WTC11 (cell line): Measurements from ENCODE around the gene MAPT. TPM values are rescaled to one million over a fixed set of nuclear protein-coding genes. Genes with fewer than 3 reads are reported as not detected.
A peak's percentile ranks its signal among the peaks of the same experiment; 100 is the strongest.

Experiments
- ATAC-seq: fragments of 200-7000 bp; cut with Tn5 transposase; 2 replicates; pipeline ENCODE4 v1.10.0; 2021; ENCODE audit warnings: mild to moderate bottlenecking, moderate library complexity
- CTCF ChIA-PET: fragments of 300-600 bp; sonication (Branson Sonifier 250); formaldehyde crosslinking; loops from one replicate; lab custom pipeline; 2021; ENCODE audit warnings: antibody characterized with exemption; lab: Charles Lee
- POLR2A ChIA-PET: fragments of 350-600 bp; sonication (Branson Sonifier 250); formaldehyde crosslinking; loops from one replicate; lab custom pipeline; 2021; ENCODE audit warnings: antibody characterized with exemption; lab: Charles Lee
- DNase-seq: peaks from one replicate; pipeline ENCODE4 v3.0.0; 2021; ENCODE audit warnings: low spot score
- H3K27ac Mint-ChIP-seq: 2 replicates; pipeline ENCODE4 v1.8.0; 2021; ENCODE audit warnings: mixed read lengths
- H3K27me3 Mint-ChIP-seq: 2 replicates; pipeline ENCODE4 v1.8.0; 2021; ENCODE audit warnings: low read depth, mild to moderate bottlenecking, moderate library complexity, mixed read lengths
- H3K36me3 Mint-ChIP-seq: 2 replicates; pipeline ENCODE4 v1.8.0; 2021; ENCODE audit warnings: mixed read lengths
- H3K4me1 Mint-ChIP-seq: 2 replicates; pipeline ENCODE4 v1.8.0; 2022; ENCODE audit warnings: mixed read lengths
- H3K4me3 Mint-ChIP-seq: 2 replicates; pipeline ENCODE4 v1.8.0; 2021; ENCODE audit warnings: mild to moderate bottlenecking, moderate library complexity, mixed read lengths
- H3K9me3 Mint-ChIP-seq: 2 replicates; pipeline ENCODE4 v1.8.0; 2021; ENCODE audit warnings: mixed read lengths
- GABPB1 ChIP-seq: sonication (generic); formaldehyde crosslinking; IDR thresholded peaks from 2 replicates; pipeline ENCODE4 v1.8.1; 2023; ENCODE audit warnings: mild to moderate bottlenecking, missing genetic modification reagents
- IRF2 ChIP-seq: sonication (generic); formaldehyde crosslinking; IDR thresholded peaks from 2 replicates; pipeline ENCODE4 v1.8.0; 2022; ENCODE audit warnings: low read depth, missing genetic modification reagents, borderline replicate concordance
- RELA ChIP-seq: sonication (generic); formaldehyde crosslinking; IDR thresholded peaks from 2 replicates; pipeline ENCODE4 v1.8.1; 2022; ENCODE audit warnings: missing genetic modification reagents, mild to moderate bottlenecking, borderline replicate concordance
- SMAD4 ChIP-seq: sonication (generic); formaldehyde crosslinking; IDR thresholded peaks from 2 replicates; pipeline ENCODE4 v1.8.0; 2022; ENCODE audit warnings: mild to moderate bottlenecking, missing genetic modification reagents
- TEAD1 ChIP-seq: sonication (generic); formaldehyde crosslinking; IDR thresholded peaks from 2 replicates; pipeline ENCODE4 v1.8.0; 2022; ENCODE audit warnings: mild to moderate bottlenecking, missing genetic modification reagents
- TEAD4 ChIP-seq: sonication (generic); formaldehyde crosslinking; IDR thresholded peaks from 2 replicates; pipeline ENCODE4 v1.8.0; 2022; ENCODE audit warnings: mild to moderate bottlenecking, missing genetic modification reagents
- ZNF232 ChIP-seq: sonication (generic); formaldehyde crosslinking; IDR thresholded peaks from 2 replicates; pipeline ENCODE4 v1.8.0; 2022; ENCODE audit warnings: mild to moderate bottlenecking, missing genetic modification reagents
- ZNF263 ChIP-seq: sonication (generic); formaldehyde crosslinking; IDR thresholded peaks from 2 replicates; pipeline ENCODE4 v1.8.1; 2022; ENCODE audit warnings: low read depth, mild to moderate bottlenecking, moderate library complexity, missing genetic modification reagents
- total RNA-seq: library from RNA; stranded (reverse); gene quantifications from 3 replicates; pipeline ENCODE4 v1.2.3, GENCODE V29; 2021
- TF ChIP-seq, protein P1 (sequence below): fragments of 250-450 bp; sonication (Bioruptor Pico); IDR thresholded peaks from 2 replicates; pipeline ENCODE4 v1.9.0; 2021; ENCODE audit warnings: mild to moderate bottlenecking
- TF ChIP-seq, protein P2 (sequence below): sonication (generic); formaldehyde crosslinking; IDR thresholded peaks from 2 replicates; pipeline ENCODE4 v1.8.1; 2022; ENCODE audit warnings: low read depth, missing genetic modification reagents, borderline replicate concordance
- TF ChIP-seq, protein P3 (sequence below): sonication (generic); formaldehyde crosslinking; IDR thresholded peaks from 2 replicates; pipeline ENCODE4 v1.8.1; 2022; ENCODE audit warnings: missing genetic modification reagents, borderline replicate concordance
- TF ChIP-seq, protein P4 (sequence below): fragments of 250-450 bp; sonication (Bioruptor Pico); IDR thresholded peaks from 2 replicates; pipeline ENCODE4 v2.1.2; 2022; ENCODE audit warnings: mild to moderate bottlenecking, moderate library complexity
- TF ChIP-seq, protein P5 (sequence below): fragments of 250-450 bp; sonication (Bioruptor Pico); IDR thresholded peaks from 2 replicates; pipeline ENCODE4 v1.9.0; 2021; ENCODE audit warnings: moderate library complexity, mild to moderate bottlenecking, inconsistent platforms, borderline replicate concordance
- TF ChIP-seq, protein P6 (sequence below): sonication (generic); formaldehyde crosslinking; IDR thresholded peaks from 2 replicates; pipeline ENCODE4 v1.8.1; 2023; ENCODE audit warnings: mild to moderate bottlenecking, missing genetic modification reagents, borderline replicate concordance
- TF ChIP-seq, protein P7 (sequence below): sonication (generic); formaldehyde crosslinking; IDR thresholded peaks from 2 replicates; pipeline ENCODE4 v1.8.1; 2023; ENCODE audit warnings: mild to moderate bottlenecking, missing genetic modification reagents, moderate library complexity

The MAPT gene
- total RNA-seq, 1 experiment from 2014 or later: 2.2 TPM

DNA sequence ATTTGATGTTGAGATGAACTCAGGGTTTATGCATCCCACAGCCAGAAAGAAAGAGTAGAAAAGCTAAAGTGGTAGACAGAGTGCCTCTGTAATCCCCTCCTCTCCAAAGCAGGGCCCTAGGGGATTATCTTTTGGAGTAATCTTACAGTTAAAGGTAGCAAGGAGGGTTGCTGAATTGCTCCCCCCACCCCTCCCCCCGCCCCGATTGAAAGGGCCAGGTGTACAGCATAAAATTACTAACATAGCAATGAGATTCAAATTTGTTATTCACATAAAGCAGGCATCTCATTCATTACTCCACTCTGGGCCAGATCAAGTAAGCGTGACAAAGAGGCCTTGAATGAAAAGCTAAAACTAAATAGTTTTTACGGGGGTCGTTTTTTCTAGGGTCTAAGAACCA lies 177.4 kb downstream of the MAPT start (continued):
- TF ChIP-seq, protein P1, sequence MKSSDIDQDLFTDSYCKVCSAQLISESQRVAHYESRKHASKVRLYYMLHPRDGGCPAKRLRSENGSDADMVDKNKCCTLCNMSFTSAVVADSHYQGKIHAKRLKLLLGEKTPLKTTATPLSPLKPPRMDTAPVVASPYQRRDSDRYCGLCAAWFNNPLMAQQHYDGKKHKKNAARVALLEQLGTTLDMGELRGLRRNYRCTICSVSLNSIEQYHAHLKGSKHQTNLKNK (CRISPR knock-in tag): no peak
- TF ChIP-seq, protein P2, sequence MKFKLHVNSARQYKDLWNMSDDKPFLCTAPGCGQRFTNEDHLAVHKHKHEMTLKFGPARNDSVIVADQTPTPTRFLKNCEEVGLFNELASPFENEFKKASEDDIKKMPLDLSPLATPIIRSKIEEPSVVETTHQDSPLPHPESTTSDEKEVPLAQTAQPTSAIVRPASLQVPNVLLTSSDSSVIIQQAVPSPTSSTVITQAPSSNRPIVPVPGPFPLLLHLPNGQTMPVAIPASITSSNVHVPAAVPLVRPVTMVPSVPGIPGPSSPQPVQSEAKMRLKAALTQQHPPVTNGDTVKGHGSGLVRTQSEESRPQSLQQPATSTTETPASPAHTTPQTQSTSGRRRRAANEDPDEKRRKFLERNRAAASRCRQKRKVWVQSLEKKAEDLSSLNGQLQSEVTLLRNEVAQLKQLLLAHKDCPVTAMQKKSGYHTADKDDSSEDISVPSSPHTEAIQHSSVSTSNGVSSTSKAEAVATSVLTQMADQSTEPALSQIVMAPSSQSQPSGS (CRISPR knock-in tag): no peak
- no peak for TF ChIP-seq TEAD4 (CRISPR knock-in tag)
- TF ChIP-seq GABPB1 (CRISPR knock-in tag): no peak
- TF ChIP-seq, protein P3, sequence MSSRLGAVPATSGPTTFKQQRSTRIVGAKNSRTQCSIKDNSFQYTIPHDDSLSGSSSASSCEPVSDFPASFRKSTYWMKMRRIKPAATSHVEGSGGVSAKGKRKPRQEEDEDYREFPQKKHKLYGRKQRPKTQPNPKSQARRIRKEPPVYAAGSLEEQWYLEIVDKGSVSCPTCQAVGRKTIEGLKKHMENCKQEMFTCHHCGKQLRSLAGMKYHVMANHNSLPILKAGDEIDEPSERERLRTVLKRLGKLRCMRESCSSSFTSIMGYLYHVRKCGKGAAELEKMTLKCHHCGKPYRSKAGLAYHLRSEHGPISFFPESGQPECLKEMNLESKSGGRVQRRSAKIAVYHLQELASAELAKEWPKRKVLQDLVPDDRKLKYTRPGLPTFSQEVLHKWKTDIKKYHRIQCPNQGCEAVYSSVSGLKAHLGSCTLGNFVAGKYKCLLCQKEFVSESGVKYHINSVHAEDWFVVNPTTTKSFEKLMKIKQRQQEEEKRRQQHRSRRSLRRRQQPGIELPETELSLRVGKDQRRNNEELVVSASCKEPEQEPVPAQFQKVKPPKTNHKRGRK (CRISPR knock-in tag): no peak
- no peak for TF ChIP-seq TEAD1 (CRISPR knock-in tag)
- TF ChIP-seq, protein P4, sequence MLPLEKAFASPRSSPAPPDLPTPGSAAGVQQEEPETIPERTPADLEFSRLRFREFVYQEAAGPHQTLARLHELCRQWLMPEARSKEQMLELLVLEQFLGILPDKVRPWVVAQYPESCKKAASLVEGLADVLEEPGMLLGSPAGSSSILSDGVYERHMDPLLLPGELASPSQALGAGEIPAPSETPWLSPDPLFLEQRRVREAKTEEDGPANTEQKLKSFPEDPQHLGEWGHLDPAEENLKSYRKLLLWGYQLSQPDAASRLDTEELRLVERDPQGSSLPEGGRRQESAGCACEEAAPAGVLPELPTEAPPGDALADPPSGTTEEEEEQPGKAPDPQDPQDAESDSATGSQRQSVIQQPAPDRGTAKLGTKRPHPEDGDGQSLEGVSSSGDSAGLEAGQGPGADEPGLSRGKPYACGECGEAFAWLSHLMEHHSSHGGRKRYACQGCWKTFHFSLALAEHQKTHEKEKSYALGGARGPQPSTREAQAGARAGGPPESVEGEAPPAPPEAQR (CRISPR knock-in tag): no peak
- TF ChIP-seq, protein P5, sequence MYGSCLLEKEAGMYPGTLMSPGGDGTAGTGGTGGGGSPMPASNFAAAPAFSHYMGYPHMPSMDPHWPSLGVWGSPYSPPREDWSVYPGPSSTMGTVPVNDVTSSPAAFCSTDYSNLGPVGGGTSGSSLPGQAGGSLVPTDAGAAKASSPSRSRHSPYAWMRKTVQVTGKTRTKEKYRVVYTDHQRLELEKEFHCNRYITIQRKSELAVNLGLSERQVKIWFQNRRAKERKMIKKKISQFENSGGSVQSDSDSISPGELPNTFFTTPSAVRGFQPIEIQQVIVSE (CRISPR knock-in tag): no peak
- no peak for TF ChIP-seq SMAD4 (CRISPR knock-in tag)

DNA sequence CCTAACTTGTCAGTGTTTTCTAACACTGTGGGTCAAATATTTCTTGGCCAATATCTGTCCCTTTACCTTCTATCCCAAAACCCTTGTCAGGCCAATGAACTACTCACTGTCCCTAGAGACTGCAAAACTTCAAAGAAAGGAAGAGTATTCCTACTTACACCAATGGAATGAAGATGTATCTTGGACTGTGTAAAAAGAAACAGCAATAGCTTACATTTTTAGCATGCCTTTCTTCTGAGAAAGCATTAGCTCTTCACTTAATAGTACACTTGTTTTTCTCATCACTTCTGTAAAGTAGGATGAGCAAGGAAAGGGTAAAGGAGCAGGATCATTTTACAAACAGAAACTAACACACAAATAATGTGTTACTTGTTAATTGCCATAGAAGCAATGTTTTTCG lies 178.6 kb downstream of the MAPT start:
- no peak for TF ChIP-seq ZNF263 (CRISPR knock-in tag)
- TF ChIP-seq RELA (CRISPR knock-in tag): no peak
- TF ChIP-seq TEAD4 (CRISPR knock-in tag): no peak
- TF ChIP-seq ZNF232 (CRISPR knock-in tag): no peak
- TF ChIP-seq, protein P6, sequence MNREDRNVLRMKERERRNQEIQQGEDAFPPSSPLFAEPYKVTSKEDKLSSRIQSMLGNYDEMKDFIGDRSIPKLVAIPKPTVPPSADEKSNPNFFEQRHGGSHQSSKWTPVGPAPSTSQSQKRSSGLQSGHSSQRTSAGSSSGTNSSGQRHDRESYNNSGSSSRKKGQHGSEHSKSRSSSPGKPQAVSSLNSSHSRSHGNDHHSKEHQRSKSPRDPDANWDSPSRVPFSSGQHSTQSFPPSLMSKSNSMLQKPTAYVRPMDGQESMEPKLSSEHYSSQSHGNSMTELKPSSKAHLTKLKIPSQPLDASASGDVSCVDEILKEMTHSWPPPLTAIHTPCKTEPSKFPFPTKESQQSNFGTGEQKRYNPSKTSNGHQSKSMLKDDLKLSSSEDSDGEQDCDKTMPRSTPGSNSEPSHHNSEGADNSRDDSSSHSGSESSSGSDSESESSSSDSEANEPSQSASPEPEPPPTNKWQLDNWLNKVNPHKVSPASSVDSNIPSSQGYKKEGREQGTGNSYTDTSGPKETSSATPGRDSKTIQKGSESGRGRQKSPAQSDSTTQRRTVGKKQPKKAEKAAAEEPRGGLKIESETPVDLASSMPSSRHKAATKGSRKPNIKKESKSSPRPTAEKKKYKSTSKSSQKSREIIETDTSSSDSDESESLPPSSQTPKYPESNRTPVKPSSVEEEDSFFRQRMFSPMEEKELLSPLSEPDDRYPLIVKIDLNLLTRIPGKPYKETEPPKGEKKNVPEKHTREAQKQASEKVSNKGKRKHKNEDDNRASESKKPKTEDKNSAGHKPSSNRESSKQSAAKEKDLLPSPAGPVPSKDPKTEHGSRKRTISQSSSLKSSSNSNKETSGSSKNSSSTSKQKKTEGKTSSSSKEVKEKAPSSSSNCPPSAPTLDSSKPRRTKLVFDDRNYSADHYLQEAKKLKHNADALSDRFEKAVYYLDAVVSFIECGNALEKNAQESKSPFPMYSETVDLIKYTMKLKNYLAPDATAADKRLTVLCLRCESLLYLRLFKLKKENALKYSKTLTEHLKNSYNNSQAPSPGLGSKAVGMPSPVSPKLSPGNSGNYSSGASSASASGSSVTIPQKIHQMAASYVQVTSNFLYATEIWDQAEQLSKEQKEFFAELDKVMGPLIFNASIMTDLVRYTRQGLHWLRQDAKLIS (CRISPR knock-in tag): no peak
- TF ChIP-seq, protein P7, sequence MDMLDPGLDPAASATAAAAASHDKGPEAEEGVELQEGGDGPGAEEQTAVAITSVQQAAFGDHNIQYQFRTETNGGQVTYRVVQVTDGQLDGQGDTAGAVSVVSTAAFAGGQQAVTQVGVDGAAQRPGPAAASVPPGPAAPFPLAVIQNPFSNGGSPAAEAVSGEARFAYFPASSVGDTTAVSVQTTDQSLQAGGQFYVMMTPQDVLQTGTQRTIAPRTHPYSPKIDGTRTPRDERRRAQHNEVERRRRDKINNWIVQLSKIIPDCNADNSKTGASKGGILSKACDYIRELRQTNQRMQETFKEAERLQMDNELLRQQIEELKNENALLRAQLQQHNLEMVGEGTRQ: no peak
- TF ChIP-seq IRF2 (CRISPR knock-in tag): no peak
- Mint-ChIP-seq H3K36me3 (peaks cover 3% of the 10 kb centered on the region; the same call in 1 of the 2 replicates), H3K27me3 (no peaks in the 10 kb centered on the region), H3K9me3 (no peaks in the 10 kb centered on the region), H3K4me3 (no peak overlapping the region; the same call in 1 of the 2 replicates), H3K4me1 (peaks cover 43% of the 10 kb centered on the region), H3K27ac (peak overlapping the region; percentile 37)
- ATAC-seq (no peak), DNase-seq (no peak)
- ChIA-PET CTCF (no interaction called here), POLR2A (no interaction called here)
